OCI-LY7 (cell line): ENCODE results near the gene USP27X.

Source experiments
- CTCF ChIP-seq: fragments of 200-600 bp; sonication (generic); conservative IDR thresholded peaks from 2 replicates; pipeline ENCODE4 v1.5.1; 2014; ENCODE audit warnings: mild to moderate bottlenecking, antibody characterized with exemption, low read length, moderate library complexity, mixed read lengths
- EZH2phosphoT487 ChIP-seq: fragments of 200-600 bp; sonication (generic); IDR thresholded peaks from 2 replicates; pipeline ENCODE4 v1.6.1; 2018; ENCODE audit warnings: low read depth, borderline replicate concordance, mild to moderate bottlenecking, mixed run types, antibody characterized with exemption, low read length, moderate library complexity, mixed read lengths

- TF ChIP-seq CTCF (no peak), EZH2phosphoT487 (no peak)
Measured at GRCh38 chrX:49877397-49878101, 1.7 kb upstream of the USP27X start.
